ENCODE data around the gene JAG1.

JAG1 gene

GRCh38 chr20:10696650-10697049 is 22.9 kb upstream of the JAG1 start:
- DNase-seq: no peak

GRCh38 chr20:10689385-10689784 is 15.6 kb upstream of the JAG1 start:
- DNase-seq: no peak

DNA sequence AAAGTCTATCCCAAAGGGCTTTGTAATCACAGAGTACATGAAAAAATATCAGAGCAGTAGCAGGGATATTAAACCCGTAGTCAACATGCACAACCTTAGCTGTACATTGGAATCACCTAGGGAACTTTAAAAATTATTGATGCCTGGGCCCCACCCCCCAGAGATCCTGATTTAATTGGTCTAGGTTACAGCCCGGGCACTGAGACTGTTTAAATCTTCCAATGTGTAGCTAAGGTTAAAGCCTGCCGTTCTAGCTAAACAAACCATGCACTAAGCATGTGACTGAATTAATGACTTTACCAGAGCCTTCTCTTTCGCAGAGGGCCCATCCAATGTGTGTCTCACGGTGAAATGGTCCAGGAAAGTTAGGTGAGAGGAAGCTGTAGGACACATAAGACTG is 14.1 kb upstream of the JAG1 start:
- no peak for DNase-seq

DNA sequence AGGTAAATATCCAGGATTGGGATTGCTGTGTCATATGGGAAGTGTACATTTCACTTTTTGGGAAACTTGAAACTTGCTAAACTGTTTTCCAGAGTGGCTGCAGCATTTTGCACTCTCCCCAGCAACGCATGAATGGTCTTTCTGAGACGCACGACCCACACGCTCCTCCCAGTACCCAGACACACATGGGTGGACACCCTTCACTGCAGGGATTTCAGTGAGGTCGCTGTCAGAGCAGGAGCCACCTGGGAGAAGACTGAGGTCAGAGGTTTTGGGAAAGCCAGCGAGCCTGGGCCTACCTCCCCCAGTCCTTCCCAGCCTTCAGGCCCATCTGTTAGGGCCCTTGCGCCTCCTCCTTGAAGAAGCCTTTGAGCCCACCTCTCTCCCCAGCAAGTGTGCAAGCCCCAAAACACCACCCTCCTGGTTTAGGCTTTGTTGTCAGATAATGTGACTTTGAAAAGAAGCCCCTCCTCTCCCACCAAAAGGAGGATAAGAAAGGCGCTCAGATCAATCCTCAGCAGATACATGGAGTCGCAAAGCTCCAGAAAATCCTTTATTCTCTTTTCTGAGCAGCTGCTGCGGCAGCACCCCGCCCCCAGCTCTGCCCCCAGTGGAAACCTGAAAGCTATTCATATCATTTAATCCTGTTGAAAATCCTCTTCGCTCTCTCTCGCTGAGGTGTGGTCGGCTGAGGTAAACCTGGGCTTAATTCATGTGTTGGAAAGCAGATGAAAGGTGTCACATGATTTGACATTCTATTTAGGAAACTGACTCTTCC is 12.7 kb upstream of the JAG1 start:
- no peak for DNase-seq

- no peak for DNase-seq
Observed at GRCh38 chr20:10683537-10683936, 9.7 kb upstream of the JAG1 start.

DNA sequence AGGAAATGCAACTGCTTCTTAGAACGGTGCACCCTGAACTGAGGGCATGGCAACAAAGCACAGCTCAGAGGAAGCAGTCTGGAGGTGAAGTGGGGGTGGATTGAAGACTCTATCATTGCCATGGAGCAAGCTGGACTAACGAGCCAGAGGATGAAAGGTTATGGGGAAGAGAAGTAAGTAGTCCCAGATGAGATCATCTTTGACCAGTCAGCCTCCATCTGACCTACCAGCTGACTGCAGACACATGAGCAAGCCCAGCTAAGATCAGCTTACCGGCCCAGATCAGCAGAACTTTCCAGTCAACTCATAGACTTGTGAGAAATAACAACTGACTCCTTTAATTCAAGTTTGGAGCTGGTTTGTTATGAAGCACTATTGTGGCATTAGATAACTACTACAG is 9.1 kb upstream of the JAG1 start:
- DNase-seq: no peak

DNA sequence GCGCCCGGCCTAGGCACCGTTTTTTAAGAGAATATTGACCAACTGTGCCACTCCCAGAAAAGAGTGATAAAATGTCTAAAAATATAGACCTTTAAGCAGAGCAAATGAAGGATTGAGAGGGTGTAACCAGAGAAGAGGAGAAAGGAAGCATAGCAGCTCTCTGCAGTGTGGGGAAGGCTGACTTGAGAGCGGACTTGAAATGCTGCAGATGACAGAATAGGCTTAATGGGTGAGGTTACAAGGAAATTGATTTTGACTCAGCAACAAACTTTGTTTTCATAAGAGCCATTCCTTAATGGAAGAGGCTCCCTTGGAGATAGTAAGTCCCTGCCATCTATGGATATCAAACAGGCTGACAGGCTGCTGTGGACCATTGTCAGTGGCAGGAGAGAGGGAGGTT is 7.7 kb upstream of the JAG1 start:
- DNase-seq: no peak

DNA sequence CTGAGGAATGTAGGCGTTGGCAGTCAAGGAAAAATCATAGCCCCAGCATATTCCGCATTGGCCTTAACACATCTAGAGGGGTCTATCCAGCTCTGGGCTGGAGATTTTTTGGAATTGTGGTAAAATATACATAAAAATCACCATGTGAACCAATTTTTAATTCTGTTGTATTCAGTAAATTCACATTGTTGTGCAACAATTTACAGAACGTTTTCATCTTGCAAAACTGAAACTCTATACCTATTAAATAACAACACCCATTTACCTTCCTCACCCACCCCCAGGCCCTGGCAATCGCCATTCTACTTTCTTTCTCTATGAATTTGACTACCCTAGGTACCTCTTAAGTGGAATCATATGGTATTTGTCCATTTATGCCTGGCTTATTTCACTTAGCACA is 6.8 kb upstream of the JAG1 start:
- DNase-seq: no peak

DNA sequence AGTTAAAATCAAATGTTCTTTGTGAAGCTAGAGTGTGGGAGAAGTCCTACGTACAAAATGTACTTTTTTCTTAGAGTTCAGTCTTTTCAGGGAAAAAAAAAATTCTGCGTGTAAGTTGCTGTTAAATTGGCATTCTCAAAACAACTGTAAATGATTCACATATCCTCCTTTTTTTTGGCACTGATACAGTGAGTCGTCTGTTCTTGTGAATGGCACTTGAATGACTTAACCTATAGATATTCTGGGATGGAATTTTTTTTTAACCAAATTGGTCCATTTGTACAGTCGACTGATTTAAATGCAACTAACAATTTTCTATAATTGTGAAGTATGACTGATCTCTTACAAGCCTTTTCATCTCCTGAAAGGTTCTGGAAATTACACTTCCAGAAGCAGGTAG is 5.5 kb upstream of the JAG1 start:
- no peak for DNase-seq

GRCh38 chr20:10676518-10676917 is 2.7 kb upstream of the JAG1 start:
- no peak for DNase-seq

- no peak for DNase-seq
Observed at GRCh38 chr20:10675450-10675848, 1.6 kb upstream of the JAG1 start.

DNA sequence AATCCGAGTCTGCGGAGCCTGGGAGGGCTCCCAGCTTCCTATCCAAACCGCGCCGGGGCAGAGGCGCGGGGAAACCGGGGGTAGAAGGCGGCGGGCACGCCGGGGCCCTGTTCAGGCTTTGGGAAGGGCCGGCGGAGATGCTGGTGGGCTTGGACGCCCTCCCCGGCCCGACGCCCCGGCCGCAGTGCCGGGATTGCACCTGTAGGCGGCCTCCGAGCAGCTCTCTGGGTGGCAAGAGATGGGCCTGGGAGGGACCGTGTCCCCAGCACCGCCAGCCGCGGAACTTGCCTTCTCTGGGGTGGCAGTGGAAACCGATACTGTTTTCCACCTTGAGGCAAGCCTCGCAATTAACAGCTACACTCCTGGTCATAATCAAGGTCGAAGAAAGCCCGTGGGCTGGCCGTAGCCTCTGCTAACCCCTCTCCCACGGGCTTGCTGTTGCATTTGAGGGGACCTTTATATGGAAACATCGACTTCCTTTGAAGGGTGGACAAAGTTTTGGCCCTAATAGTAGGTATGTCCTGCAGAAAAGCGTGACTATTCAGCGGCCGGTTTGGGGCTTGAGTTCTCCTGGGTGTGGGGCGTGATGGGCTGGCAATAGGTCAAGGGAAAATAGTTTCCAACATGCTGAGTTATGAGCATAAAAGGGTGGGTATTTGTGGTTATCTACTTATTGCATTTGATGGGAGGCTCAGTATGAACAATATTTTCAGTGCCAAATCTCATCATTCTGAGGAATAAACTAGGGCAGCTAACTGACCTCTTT is 1.1 kb upstream of the JAG1 start:
- peak; percentile 21 for DNase-seq

DNA sequence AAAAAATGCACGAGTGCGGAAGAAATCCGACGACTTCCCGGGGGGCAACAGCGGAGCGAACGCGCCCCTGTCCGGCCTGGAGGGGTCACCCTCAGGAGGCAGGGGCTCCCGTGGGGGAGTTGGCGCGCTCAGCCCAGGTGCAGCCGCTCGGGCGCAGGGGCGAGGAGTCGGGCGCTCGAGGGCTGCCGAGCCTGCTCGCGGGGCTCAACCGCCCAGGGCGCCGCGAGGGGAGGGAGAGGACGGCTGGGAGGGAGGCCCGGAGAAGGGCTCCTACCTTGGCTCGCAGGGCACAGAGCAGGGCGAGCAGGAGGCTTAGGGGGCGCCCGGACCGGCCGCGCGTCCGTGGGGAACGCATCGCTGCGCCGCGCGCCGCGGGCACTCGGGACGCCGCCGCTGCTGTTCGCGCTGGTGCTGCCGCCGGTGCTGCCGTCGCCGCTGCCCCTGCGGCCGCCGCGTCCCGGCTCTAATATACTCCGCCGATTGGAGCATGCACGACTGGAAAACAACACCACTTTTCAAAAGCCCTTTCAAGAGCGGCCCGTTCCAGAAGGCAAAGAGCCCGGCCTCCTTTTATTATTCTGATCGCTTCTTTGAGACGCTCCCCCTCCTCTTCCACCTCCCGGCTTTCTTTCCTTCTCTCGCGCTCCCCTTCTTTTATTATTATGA is 490 bp downstream of the JAG1 start:
- no peak for DNase-seq

DNA sequence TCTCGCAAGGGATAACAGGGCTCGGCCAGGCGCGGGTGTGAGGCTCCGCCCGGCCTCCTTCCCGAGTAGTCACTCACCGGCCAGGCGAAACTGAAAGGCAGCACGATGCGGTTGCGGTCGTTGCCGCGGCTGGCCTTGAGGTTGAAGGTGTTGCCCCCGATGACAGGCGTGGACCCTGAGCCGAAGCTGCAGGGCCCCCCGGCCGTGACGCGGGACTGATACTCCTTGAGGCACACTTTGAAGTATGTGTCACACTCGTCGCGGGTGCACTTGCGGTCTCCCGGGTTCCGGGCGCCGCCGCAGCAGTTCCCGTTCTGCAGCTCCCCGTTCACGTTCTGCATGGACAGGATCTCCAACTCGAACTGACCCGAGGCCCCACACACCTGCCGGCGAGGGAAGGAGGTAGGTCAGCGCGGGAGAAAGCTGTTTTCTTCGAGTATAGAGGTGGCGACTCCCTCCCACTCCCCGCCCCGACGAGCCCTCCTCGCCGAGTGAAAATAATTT is 1.1 kb downstream of the JAG1 start:
- peak; percentile 15 for DNase-seq

GRCh38 chr20:10671919-10672623 is 1.7 kb downstream of the JAG1 start:
- DNase-seq: no peak

DNA sequence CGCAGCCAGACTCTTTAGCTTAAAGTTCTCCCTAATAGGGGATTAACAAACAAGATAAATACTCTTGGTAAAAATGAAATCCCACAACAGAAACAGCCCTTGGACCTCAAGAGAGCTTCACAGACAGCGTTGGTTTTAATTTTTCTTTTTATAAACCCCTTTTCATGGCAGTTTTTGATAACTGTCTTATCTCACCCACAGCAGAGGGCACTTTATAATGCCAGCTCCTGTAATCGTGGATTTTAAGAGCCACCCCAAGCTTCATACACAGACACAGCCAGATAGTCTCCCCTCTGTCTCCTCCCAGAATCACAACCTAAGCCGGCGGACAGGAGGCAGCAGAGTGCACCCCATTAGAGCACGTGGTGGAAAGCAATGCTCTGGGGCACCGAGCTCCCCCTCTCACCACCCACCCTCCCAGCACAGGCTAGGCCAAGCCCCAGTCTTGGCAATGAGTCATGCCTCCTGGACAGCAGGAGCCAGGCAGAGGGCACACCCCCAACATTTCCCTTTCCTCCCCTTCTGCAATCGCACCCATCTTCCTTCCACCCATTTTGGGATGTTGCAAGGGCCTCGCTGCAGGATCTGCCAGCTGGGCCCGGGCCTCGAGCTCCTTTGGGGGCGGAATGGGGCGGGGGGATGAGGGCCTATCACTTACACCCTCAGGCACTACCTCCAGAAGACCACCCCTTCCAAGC is 2.4 kb downstream of the JAG1 start:
- peak; percentile 21 for DNase-seq

- DNase-seq: no peak
Observed at GRCh38 chr20:10670501-10671220, 3.1 kb downstream of the JAG1 start.

- no peak for DNase-seq
Observed at GRCh38 chr20:10669843-10670446, 3.9 kb downstream of the JAG1 start.

- DNase-seq: no peak
Observed at GRCh38 chr20:10668677-10669368, 5.0 kb downstream of the JAG1 start.

GRCh38 chr20:10667560-10668167 is 6.1 kb downstream of the JAG1 start:
- no peak for DNase-seq
